ENCODE results near the gene RTRAF.

- TF ChIP-seq CTCF (IDR thresholded peaks at IDR 0.05) = no peak
- no peak for TF ChIP-seq ZFX (IDR thresholded peaks at IDR 0.05; ENCODE audit: borderline replicate concordance)
Observed at GRCh38 chr14:52010173-52010693, 20.9 kb downstream of the RTRAF start.
